ENCODE results near the gene DOK1. TPM values are rescaled to one million over a fixed set of nuclear protein-coding genes. Genes with fewer than 3 reads are reported as not detected.

The DOK1 gene
- total RNA-seq, 1 experiment from 2014 or later: 24.7 TPM

DNA sequence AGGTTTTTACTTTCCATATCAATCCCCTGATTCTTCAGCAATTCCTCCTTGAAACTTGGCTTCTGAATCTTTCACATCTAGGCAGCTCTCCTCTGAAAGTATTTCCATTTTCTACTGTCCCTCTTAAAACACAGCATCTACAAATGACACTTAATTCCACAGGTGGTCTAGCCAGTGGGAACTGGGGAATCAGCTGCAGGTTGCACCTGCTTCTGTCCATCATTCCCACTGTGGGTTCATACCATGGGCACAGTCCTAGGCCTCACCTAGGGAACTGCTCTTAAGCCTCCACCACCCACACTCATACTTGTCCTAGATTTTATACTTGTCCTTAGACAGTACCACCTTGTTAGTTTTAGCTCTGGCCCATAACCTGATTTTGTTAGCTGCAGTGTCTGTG is 3.0 kb upstream of the DOK1 start:
- no peaks in the 10 kb centered on the region for H3K79me2 ChIP-seq (ENCODE audit: low read length)
- H3K36me3 ChIP-seq (ENCODE audit: insufficient read depth, low read length): 0 out of 2 replicates have a peak, but pooled peaks cover 4% of the 10 kb centered on the region
- no peak overlapping the region for H3K4me2 ChIP-seq (ENCODE audit: low read depth, low read length, poor library complexity, severe bottlenecking)
- H4K20me1 ChIP-seq (ENCODE audit: insufficient read depth, low read depth, low read length): peaks cover 14% of the 10 kb centered on the region; the same call in 1 of the 2 replicates
- H3K27ac ChIP-seq (ENCODE audit: low read length): no peak overlapping the region
- H3K9ac ChIP-seq (ENCODE audit: low read length): no peak overlapping the region
- H3K27me3 ChIP-seq (ENCODE audit: low read length): no peaks in the 10 kb centered on the region
- H2AFZ ChIP-seq (ENCODE audit: low read length): no peak overlapping the region
- no peaks in the 10 kb centered on the region for H3K9me2 ChIP-seq (replicated peaks; ENCODE audit: insufficient read depth, low read length)
- DNase-seq: no peak
- no peak overlapping the region for H3K4me3 ChIP-seq (ENCODE audit: low read length)
- H3K9me3 ChIP-seq (ENCODE audit: low read length): no peaks in the 10 kb centered on the region
- peaks cover 13% of the 10 kb centered on the region for H3K4me1 ChIP-seq (ENCODE audit: low read length)

DNA sequence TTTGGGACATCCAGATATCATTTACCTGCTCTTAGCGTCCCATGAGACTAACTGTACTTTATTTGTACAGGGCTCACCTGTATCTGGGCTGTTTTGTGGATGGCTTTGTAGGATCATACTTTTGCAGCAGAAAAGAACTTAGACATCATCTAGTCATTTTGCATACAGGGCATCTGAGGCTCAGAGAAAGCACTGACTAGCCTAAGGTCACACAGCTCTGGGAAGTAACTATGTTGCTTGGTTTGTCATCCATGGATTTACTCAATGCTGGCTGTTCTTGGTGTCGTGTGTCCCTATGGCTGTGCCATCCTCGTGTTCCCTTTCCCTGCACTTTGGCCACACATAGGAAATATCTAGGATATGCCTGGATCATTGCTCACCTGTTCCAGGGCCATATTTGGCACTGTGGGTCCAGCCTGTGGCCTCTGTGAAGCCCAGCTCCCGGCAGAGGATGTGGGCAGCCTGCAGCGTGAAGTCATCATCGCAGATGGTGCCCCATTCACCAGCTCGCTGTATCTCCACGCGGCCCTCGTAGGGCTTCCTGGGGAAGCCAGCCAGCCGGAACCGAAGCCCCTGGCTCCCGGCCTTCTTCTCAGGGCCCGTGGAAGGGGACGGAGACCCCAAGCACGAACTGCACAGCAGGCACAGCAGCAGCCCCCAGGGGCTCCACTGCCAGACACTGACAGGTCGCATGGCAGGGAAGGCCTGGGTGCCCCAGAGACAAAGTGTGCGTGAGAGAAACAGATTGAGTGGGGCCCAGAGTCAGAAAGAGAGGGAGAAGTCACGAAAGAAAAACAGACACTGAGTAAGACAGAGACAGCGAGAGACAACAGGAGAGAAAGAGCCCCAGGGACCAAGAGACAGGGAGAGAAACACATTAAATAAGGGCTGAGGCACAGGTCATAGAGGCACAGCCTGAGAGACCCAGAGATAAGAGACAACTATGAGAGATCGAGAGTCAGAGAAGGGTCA is 2.3 kb upstream of the DOK1 start:
- no peak overlapping the region for H3K9ac ChIP-seq (ENCODE audit: low read length)
- peaks cover 14% of the 10 kb centered on the region; the same call in 1 of the 2 replicates for H4K20me1 ChIP-seq (ENCODE audit: insufficient read depth, low read depth, low read length)
- H3K4me2 ChIP-seq (ENCODE audit: low read depth, low read length, poor library complexity, severe bottlenecking): no peak overlapping the region
- H3K36me3 ChIP-seq (ENCODE audit: insufficient read depth, low read length): 0 out of 2 replicates have a peak, but pooled peaks cover 4% of the 10 kb centered on the region
- H3K27ac ChIP-seq (ENCODE audit: low read length): no peak overlapping the region
- H3K9me2 ChIP-seq (replicated peaks; ENCODE audit: insufficient read depth, low read length): no peaks in the 10 kb centered on the region
- peaks cover 13% of the 10 kb centered on the region for H3K4me1 ChIP-seq (ENCODE audit: low read length)
- no peak overlapping the region for H3K4me3 ChIP-seq (ENCODE audit: low read length)
- H2AFZ ChIP-seq (ENCODE audit: low read length): no peak overlapping the region
- H3K27me3 ChIP-seq (ENCODE audit: low read length): no peaks in the 10 kb centered on the region
- DNase-seq: no peak
- H3K79me2 ChIP-seq (ENCODE audit: low read length): no peaks in the 10 kb centered on the region
- H3K9me3 ChIP-seq (ENCODE audit: low read length): no peaks in the 10 kb centered on the region

DNA sequence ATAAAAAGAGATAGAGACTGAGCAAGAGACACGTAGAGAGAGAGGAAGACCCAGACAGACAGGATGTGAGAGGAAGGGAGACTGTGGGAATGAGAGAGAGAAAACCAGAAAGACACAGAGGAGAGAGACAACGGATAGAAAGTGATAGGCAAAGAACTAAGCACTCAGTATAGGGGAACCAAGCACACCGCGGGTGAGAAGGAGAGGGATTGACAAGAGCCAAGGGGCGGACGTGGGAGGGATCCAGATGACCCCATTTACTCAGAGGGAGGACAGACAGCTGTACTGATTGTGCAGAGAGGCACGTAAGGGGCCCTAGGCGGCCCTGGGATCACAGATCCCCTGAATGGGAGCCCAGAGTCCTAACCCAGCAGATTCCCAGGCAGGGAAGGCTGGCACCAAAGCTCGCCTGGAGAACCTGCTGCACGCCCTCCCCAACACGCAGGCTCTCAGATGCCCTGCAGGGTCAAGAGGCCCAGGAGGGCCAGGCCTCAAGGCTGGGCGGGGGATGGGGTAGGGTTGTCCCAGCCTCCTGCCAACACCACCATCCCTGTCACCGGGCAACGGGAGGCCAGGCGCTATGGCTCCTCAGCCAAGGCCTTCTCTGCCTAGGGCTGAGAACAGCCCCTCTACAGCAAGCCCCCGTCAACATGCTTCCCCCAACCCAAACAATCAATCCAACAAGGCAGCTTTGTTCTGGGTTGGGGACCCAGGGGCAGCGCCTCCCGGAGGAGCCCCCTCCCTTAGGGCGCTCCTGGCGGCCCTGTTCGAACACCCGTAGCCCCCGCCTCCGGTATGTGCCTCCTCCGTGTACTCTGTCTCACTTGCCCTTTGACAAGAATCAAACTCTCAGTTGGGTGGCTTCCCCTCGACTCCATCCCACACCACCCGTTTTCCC is 1.4 kb upstream of the DOK1 start:
- H3K9me3 ChIP-seq (ENCODE audit: low read length): no peaks in the 10 kb centered on the region
- peaks cover 14% of the 10 kb centered on the region; the same call in 1 of the 2 replicates for H4K20me1 ChIP-seq (ENCODE audit: insufficient read depth, low read depth, low read length)
- peak overlapping the region; percentile 68; the same call in 1 of the 2 replicates for H3K4me3 ChIP-seq (ENCODE audit: low read length)
- no peaks in the 10 kb centered on the region for H3K79me2 ChIP-seq (ENCODE audit: low read length)
- H2AFZ ChIP-seq (ENCODE audit: low read length): no peak overlapping the region; the same call in 1 of the 2 replicates
- no peaks in the 10 kb centered on the region for H3K27me3 ChIP-seq (ENCODE audit: low read length)
- no peak for DNase-seq
- peaks cover 13% of the 10 kb centered on the region for H3K4me1 ChIP-seq (ENCODE audit: low read length)
- no peak overlapping the region for H3K27ac ChIP-seq (ENCODE audit: low read length)
- H3K36me3 ChIP-seq (ENCODE audit: insufficient read depth, low read length): 0 out of 2 replicates have a peak, but pooled peaks cover 4% of the 10 kb centered on the region
- no peaks in the 10 kb centered on the region for H3K9me2 ChIP-seq (replicated peaks; ENCODE audit: insufficient read depth, low read length)
- 0 out of 2 replicates have a peak overlapping the region, but pooled peaks have one; percentile 78 for H3K9ac ChIP-seq (ENCODE audit: low read length)
- H3K4me2 ChIP-seq (ENCODE audit: low read depth, low read length, poor library complexity, severe bottlenecking): peak overlapping the region; percentile 71

DNA sequence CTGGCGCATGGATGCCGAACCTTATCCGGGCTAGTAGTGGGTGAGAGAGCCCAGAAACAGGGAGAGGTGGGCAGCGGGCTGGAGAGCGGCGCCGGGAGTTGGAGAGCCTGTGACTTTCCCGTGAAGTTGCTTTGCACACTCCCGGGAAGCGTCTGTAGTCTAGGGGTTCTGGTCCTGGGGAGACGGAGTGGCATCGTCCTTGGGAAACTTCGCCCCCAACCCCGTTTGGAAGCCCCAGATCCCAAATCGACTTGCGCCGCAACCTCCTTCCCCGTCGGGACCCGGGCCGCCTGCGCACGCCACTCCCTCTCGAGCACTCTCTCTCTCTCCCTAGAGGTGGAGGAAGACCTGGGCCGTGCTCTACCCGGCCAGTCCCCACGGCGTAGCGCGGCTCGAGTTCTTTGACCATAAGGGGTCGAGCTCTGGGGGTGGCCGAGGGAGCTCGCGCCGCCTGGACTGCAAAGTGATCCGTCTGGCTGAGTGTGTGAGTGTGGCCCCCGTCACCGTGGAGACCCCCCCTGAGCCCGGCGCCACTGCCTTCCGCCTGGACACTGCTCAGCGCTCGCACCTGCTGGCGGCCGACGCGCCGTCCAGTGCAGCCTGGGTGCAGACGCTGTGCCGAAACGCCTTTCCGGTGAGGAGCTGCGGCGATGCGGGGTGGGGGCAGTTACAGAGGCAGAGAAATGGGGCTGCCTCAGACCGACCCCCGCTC is 456 bp downstream of the DOK1 start:
- Histone ChIP-seq H4K20me1 (ENCODE audit: insufficient read depth, low read depth, low read length) (peaks cover 14% of the 10 kb centered on the region; the same call in 1 of the 2 replicates), H3K9ac (ENCODE audit: low read length) (peak overlapping the region; percentile 78), H2AFZ (ENCODE audit: low read length) (peak overlapping the region; percentile 72), H3K4me2 (ENCODE audit: low read depth, low read length, poor library complexity, severe bottlenecking) (peak overlapping the region; percentile 71), H3K4me1 (ENCODE audit: low read length) (peaks cover 13% of the 10 kb centered on the region), H3K79me2 (ENCODE audit: low read length) (no peaks in the 10 kb centered on the region), H3K27ac (ENCODE audit: low read length) (no peak overlapping the region), H3K9me2 (replicated peaks; ENCODE audit: insufficient read depth, low read length) (no peaks in the 10 kb centered on the region), H3K27me3 (ENCODE audit: low read length) (no peaks in the 10 kb centered on the region), H3K4me3 (ENCODE audit: low read length) (peak overlapping the region; percentile 68), H3K36me3 (ENCODE audit: insufficient read depth, low read length) (0 out of 2 replicates have a peak, but pooled peaks cover 4% of the 10 kb centered on the region), H3K9me3 (ENCODE audit: low read length) (no peaks in the 10 kb centered on the region)
- peak; percentile 86 for DNase-seq

DNA sequence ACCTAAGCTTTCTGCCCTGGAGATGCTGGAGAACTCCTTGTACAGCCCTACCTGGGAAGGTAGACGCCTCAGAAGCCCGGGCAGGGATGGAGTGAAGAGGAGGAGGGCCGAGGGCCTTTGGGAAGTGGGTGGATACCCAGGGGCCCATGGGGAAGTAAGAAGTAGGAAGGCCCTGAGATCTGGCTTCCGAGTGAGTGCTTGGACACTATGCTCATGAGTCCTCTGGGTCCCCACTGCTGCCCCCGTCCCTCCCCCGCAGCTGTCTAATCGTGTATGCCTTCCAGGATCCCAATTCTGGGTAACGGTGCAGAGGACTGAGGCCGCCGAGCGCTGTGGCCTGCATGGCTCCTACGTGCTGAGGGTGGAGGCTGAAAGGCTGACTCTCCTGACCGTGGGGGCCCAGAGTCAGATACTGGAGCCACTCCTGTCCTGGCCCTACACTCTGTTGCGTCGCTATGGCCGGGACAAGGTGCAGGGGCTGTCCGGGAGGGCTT is 1.1 kb downstream of the DOK1 start:
- no peaks in the 10 kb centered on the region for H3K27me3 ChIP-seq (ENCODE audit: low read length)
- H3K27ac ChIP-seq (ENCODE audit: low read length): no peak overlapping the region

DNA sequence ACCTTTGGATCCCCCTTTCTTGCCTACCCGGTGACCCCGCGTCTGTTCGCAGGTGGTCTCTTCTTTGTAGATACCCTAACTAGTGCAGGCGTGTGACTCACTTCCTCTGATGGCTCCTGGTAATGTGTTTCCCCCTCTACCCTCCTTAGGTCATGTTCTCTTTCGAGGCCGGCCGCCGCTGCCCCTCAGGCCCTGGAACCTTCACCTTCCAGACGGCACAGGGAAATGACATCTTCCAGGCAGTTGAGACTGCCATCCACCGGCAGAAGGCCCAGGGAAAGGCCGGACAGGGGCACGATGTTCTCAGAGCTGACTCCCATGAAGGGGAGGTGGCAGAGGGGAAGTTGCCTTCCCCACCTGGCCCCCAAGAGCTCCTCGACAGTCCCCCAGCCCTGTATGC is 1.6 kb downstream of the DOK1 start:
- Histone ChIP-seq H3K27me3 (ENCODE audit: low read length) (no peaks in the 10 kb centered on the region), H3K27ac (ENCODE audit: low read length) (no peak overlapping the region), H4K20me1 (ENCODE audit: insufficient read depth, low read depth, low read length) (peaks cover 14% of the 10 kb centered on the region; the same call in 1 of the 2 replicates), H3K4me2 (ENCODE audit: low read depth, low read length, poor library complexity, severe bottlenecking) (no peak overlapping the region), H3K36me3 (ENCODE audit: insufficient read depth, low read length) (0 out of 2 replicates have a peak, but pooled peaks cover 4% of the 10 kb centered on the region), H3K79me2 (ENCODE audit: low read length) (no peaks in the 10 kb centered on the region), H3K4me1 (ENCODE audit: low read length) (peaks cover 13% of the 10 kb centered on the region), H3K9me3 (ENCODE audit: low read length) (no peaks in the 10 kb centered on the region), H3K4me3 (ENCODE audit: low read length) (no peak overlapping the region), H3K9me2 (replicated peaks; ENCODE audit: insufficient read depth, low read length) (no peaks in the 10 kb centered on the region), H2AFZ (ENCODE audit: low read length) (no peak overlapping the region), H3K9ac (ENCODE audit: low read length) (no peak overlapping the region)
- DNase-seq: no peak

More for the DNA sequence above, 1.1 kb downstream of the DOK1 start:
- no peaks in the 10 kb centered on the region for H3K9me2 ChIP-seq (replicated peaks; ENCODE audit: insufficient read depth, low read length)
- peak overlapping the region; percentile 78 for H3K9ac ChIP-seq (ENCODE audit: low read length)
- H3K4me3 ChIP-seq (ENCODE audit: low read length): peak overlapping the region; percentile 68
- 0 out of 2 replicates have a peak, but pooled peaks cover 4% of the 10 kb centered on the region for H3K36me3 ChIP-seq (ENCODE audit: insufficient read depth, low read length)
- no peaks in the 10 kb centered on the region for H3K79me2 ChIP-seq (ENCODE audit: low read length)
- no peaks in the 10 kb centered on the region for H3K9me3 ChIP-seq (ENCODE audit: low read length)
- no peak for DNase-seq
- peaks cover 13% of the 10 kb centered on the region for H3K4me1 ChIP-seq (ENCODE audit: low read length)
- H4K20me1 ChIP-seq (ENCODE audit: insufficient read depth, low read depth, low read length): peaks cover 14% of the 10 kb centered on the region; the same call in 1 of the 2 replicates
- H2AFZ ChIP-seq (ENCODE audit: low read length): no peak overlapping the region
- peak overlapping the region; percentile 71 for H3K4me2 ChIP-seq (ENCODE audit: low read depth, low read length, poor library complexity, severe bottlenecking)

DNA sequence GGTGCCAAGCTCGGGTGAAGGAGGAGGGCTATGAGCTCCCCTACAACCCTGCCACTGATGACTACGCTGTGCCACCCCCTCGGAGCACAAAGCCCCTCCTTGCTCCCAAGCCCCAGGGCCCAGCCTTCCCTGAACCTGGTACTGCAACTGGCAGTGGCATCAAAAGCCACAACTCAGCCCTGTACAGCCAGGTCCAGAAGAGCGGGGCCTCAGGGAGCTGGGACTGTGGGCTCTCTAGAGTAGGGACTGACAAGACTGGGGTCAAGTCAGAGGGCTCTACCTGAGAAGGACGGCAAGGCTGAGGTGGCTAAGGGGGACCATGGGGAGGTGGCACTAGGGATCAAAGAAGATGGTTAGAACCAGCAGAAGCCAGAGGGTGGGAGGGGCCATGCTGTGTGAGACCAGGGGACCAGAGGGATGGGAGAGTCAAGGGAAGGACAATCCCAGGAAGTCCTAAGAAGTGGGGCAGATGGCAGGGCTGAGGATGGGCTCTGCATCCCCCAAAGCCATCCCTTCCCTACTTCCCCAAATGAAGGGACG is 2.4 kb downstream of the DOK1 start:
- Histone ChIP-seq H3K4me1 (ENCODE audit: low read length) (peaks cover 13% of the 10 kb centered on the region), H3K9me2 (replicated peaks; ENCODE audit: insufficient read depth, low read length) (no peaks in the 10 kb centered on the region), H3K4me2 (ENCODE audit: low read depth, low read length, poor library complexity, severe bottlenecking) (no peak overlapping the region), H3K27me3 (ENCODE audit: low read length) (no peaks in the 10 kb centered on the region), H3K9me3 (ENCODE audit: low read length) (no peaks in the 10 kb centered on the region), H3K9ac (ENCODE audit: low read length) (no peak overlapping the region), H2AFZ (ENCODE audit: low read length) (no peak overlapping the region), H3K27ac (ENCODE audit: low read length) (no peak overlapping the region), H3K4me3 (ENCODE audit: low read length) (no peak overlapping the region), H3K36me3 (ENCODE audit: insufficient read depth, low read length) (0 out of 2 replicates have a peak, but pooled peaks cover 4% of the 10 kb centered on the region), H4K20me1 (ENCODE audit: insufficient read depth, low read depth, low read length) (peaks cover 14% of the 10 kb centered on the region; the same call in 1 of the 2 replicates), H3K79me2 (ENCODE audit: low read length) (no peaks in the 10 kb centered on the region)
- DNase-seq: no peak
